ENCODE data around the gene EMC10.
A peak's percentile ranks its signal among the peaks of the same experiment; 100 is the strongest.

Gene EMC10

DNA sequence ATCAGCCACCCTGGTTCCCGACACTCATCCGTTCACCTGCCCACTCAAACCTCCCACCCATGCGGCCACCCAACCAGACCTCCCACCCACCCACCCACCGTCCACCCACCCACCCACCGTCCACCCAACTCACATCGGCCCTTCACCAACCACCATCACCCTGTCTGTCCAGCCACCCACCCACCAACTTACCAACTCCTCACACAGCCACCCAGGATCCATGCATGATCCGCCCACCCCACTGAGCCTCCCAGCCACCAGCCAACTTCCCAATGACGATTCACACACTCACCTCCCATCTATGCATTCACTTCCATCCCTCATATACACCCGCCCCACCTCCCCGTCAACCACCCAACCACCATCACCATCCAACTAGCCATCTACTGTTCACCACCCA, 30.4 kb downstream of the EMC10 start:
- DNase-seq (ENCODE audit: low read depth): no peak
- H3K4me3 ChIP-seq (ENCODE audit: low read length): no peak overlapping the region
- TF ChIP-seq, protein P1, sequence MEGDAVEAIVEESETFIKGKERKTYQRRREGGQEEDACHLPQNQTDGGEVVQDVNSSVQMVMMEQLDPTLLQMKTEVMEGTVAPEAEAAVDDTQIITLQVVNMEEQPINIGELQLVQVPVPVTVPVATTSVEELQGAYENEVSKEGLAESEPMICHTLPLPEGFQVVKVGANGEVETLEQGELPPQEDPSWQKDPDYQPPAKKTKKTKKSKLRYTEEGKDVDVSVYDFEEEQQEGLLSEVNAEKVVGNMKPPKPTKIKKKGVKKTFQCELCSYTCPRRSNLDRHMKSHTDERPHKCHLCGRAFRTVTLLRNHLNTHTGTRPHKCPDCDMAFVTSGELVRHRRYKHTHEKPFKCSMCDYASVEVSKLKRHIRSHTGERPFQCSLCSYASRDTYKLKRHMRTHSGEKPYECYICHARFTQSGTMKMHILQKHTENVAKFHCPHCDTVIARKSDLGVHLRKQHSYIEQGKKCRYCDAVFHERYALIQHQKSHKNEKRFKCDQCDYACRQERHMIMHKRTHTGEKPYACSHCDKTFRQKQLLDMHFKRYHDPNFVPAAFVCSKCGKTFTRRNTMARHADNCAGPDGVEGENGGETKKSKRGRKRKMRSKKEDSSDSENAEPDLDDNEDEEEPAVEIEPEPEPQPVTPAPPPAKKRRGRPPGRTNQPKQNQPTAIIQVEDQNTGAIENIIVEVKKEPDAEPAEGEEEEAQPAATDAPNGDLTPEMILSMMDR (IDR thresholded peaks at IDR 0.05; ENCODE audit: insufficient read depth, low read depth, low read length, missing control alignments): no peak

DNA sequence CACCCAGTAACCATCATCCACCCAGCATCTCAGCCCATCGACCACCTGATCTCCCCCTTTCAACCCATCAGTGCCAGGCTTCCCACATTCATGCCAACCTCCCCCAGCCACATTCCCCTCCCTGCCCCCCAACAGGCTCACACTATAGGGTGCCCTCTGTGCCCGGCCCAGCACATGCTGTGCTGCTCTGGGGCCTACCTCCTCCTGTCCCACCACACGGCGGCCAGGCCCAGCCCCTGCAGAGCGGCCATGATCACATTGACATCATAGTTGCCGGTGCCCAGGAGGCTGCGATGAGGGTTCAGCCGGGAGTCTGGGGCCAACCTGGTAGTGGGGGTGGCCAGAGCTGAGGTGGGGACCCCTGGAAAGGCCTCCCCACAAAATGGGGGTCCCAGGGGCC, 31.1 kb downstream of the EMC10 start:
- no peak for DNase-seq (ENCODE audit: low read depth)
- no peak overlapping the region for H3K4me3 ChIP-seq (ENCODE audit: low read length)
- TF ChIP-seq, protein P1 (IDR thresholded peaks at IDR 0.05; ENCODE audit: insufficient read depth, low read depth, low read length, missing control alignments): no peak

DNA sequence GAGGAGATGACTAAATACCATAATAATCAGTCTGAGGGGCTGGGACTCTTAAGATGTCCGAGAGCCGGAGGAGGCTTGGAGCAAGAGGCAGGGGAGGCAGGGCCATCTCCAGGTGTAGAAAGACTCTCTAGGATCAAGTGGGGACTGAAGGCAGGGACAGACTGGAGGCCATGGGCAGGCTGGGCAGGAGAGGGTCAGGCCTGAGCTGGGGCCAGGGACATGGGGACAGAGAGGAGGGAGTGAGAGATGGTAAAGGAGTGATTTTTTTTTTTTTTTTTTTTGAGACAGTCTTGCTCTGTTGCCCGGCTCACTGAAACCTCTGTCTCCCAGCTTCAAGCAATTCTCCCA, 32.5 kb downstream of the EMC10 start:
- TF ChIP-seq, protein P1 (IDR thresholded peaks at IDR 0.05; ENCODE audit: insufficient read depth, low read depth, low read length, missing control alignments): no peak
- no peak overlapping the region for H3K4me3 ChIP-seq (ENCODE audit: low read length)
- no peak for DNase-seq (ENCODE audit: low read depth)

DNA sequence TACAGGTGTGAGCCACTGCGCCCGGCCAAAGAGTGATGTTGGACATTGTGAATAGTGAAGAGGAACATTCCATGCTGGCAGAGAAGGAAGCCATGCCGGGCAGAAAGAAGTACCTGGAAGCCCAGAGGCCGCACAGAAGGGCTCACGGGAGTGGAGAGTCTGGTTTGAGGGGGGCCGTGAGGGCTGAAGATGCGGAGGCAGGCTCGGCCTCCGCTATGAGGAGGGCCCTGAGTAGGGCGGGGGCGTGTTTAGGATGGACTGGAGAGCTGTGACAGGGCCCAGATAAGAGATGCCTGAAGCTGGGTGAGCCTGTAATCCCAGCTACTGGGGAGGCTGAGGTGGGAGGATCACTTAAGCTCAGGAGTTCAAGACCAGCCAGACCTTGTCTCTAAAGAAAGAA, 33.1 kb downstream of the EMC10 start:
- no peak for DNase-seq (ENCODE audit: low read depth)
- TF ChIP-seq, protein P1 (IDR thresholded peaks at IDR 0.05; ENCODE audit: insufficient read depth, low read depth, low read length, missing control alignments): no peak
- no peak overlapping the region for H3K4me3 ChIP-seq (ENCODE audit: low read length)

DNA sequence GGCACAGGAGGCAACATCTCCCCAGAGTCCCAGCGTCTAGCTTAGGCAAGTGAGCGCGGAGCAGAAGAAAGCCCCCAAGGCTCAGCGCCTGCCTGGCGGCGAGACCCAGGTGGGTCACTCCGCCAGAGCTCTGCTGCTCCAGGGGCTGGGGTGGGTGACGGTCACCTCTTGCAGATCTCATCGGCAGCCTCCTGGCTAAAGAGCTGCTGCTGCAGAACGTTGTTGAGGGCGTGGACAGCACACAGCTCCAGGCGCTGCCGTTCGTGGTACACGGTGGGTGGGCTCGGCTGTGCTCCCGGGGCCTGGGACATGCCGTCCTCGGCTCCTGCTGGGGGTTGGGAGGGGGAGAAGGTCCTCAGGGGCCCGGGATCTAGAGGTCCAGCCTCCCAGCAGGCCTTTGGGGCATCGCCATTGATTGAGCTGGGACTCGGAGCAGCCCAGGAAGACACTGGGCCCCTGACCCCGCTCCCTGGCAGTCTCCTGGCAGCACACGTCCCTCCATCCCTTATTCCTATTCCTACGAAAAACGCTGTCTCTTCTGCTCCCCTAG, 33.9 kb downstream of the EMC10 start:
- H3K4me3 ChIP-seq (ENCODE audit: low read length): peak overlapping the region; percentile 73
- no peak for DNase-seq (ENCODE audit: low read depth)
- TF ChIP-seq, protein P1 (IDR thresholded peaks at IDR 0.05; ENCODE audit: insufficient read depth, low read depth, low read length, missing control alignments): no peak

DNA sequence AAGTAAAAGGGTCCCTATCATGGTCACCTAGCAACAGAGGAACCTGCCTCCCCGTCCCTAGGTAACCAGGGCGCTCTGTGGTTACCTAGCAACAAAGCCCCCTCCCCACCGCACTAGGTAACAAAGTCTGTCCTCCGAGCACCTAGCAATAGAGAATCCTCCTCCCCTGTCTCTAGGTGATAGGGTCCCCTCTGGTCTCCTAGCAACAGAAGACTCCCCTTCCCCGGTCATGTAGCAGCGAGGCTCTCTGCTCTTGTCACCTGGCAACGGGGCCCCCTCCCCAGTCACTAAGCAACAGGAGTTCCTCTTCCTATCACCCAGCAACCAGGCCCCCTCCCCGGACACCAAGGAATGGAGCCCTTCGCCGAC, 34.4 kb downstream of the EMC10 start:
- no peak for DNase-seq (ENCODE audit: low read depth)
- peak overlapping the region; percentile 73 for H3K4me3 ChIP-seq (ENCODE audit: low read length)
- TF ChIP-seq, protein P1 (IDR thresholded peaks at IDR 0.05; ENCODE audit: insufficient read depth, low read depth, low read length, missing control alignments): no peak

DNA sequence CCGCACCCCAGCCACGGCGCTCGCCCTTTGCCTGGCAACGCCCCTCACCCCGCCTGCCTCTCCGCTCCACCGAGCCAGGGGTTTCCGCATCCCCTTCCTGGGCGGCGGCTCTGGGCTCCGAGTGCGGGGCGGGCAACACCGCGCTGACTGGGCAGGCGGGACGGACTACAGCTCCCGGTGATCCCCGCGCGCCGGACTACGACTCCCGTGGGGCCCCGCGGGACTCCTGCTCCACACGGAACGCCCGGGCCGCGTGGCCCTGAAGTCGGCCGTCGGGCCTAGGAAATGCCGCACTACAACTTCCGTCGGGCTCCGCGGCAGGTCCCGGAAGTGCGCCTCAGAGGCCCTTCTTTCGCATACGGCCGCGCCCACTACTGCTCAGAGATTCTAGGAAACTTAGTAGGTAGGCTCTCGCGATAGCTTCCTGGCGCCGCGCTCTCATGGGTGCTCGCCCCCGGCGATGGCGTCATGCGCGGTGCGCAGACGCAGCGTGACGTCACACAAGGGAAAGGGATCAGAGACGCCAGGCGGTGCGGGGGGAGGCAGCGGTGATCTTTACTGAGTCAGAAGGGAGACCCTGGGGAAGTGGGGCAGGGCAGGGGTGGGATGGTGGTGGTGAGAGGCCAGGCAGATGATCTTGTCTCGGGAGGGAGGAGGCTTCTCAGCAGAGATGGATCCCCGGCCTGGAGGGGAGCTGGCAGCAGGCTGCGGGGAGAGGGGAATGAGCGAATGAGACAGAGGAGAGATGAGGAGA, 34.9 kb downstream of the EMC10 start, which contains the start of gene JOSD2:
Gene JOSD2, minus strand, starts transcription at position 123 of the 754 bp plus-strand sequence. CDS start 760 bp downstream, outside the sequence.
- H3K4me3 ChIP-seq (ENCODE audit: low read length): peak within 1 kb of the TSS; percentile 73
- DNase-seq (ENCODE audit: low read depth): peak; percentile 99
- TF ChIP-seq, protein P1 (IDR thresholded peaks at IDR 0.05; ENCODE audit: insufficient read depth, low read depth, low read length, missing control alignments): no peak

All from epithelial cell of esophagus (primary cell).